GM23338 (cell line): ENCODE measurements around the gene TPSAB1. TPM values are rescaled to one million over a fixed set of nuclear protein-coding genes. Genes with fewer than 3 reads are reported as not detected.

Experiments
- polyA plus RNA-seq: library from polyadenylated mRNA; unstranded; fragments of >200 nt; fragmentation: Nextera tagmentation; extraction: Ambion mirVana; gene quantifications from 2 replicates; pipeline ENCODE4 v1.2.1, GENCODE V29; 2016
- total RNA-seq: library from RNA; depleted of rRNA; stranded (reverse); fragments of >200 nt; shearing (Covaris generic); gene quantifications from 2 replicates; pipeline ENCODE4 v1.2.3, GENCODE V29; 2014; rRNA removed

Gene TPSAB1
- total and polyA plus RNA-seq, 2 experiments from 2014 or later, result not detected

Other genes starting within 250 kb of the TPSAB1 start
- gene SSTR5, start 168.0 kb upstream of the TPSAB1 start, total RNA-seq, result 1.0 TPM in 1 of 2 replicates, not detected in the other
- 0.60 TPM in 1 of 2 replicates, not detected in the other for gene SSTR5, start 168.0 kb upstream of the TPSAB1 start, polyA plus RNA-seq
- not detected in 2 replicates for gene C1QTNF8, start 144.5 kb upstream of the TPSAB1 start, total RNA-seq
- not detected in 2 replicates for gene C1QTNF8, start 144.5 kb upstream of the TPSAB1 start, polyA plus RNA-seq
- gene CACNA1H, start 87.6 kb upstream of the TPSAB1 start, total RNA-seq, result 34.5 and 43.3 TPM in 2 replicates
- gene CACNA1H, start 87.6 kb upstream of the TPSAB1 start, polyA plus RNA-seq, result 3.5 and 3.8 TPM in 2 replicates
- not detected in 2 replicates for gene TPSG1, start 15.4 kb upstream of the TPSAB1 start, total RNA-seq
- 0.56 and 0.81 TPM in 2 replicates for gene TPSG1, start 15.4 kb upstream of the TPSAB1 start, polyA plus RNA-seq
- not detected in 2 replicates for gene TPSB2, start 10.5 kb upstream of the TPSAB1 start, total RNA-seq
- gene TPSB2, start 10.5 kb upstream of the TPSAB1 start, polyA plus RNA-seq, result 0.23 TPM in 1 of 2 replicates, not detected in the other
- 0.17 TPM in 1 of 2 replicates, not detected in the other for gene TPSD1, start 15.4 kb downstream of the TPSAB1 start, total RNA-seq
- gene TPSD1, start 15.4 kb downstream of the TPSAB1 start, polyA plus RNA-seq, result not detected in 2 replicates
- gene UBE2I, start 68.9 kb downstream of the TPSAB1 start, total RNA-seq, result 116 and 117 TPM in 2 replicates
- gene UBE2I, start 68.9 kb downstream of the TPSAB1 start, polyA plus RNA-seq, result 216 and 220 TPM in 2 replicates
- gene BAIAP3, start 92.9 kb downstream of the TPSAB1 start, total RNA-seq, result 13.0 and 23.0 TPM in 2 replicates
- 4.2 and 5.2 TPM in 2 replicates for gene BAIAP3, start 92.9 kb downstream of the TPSAB1 start, polyA plus RNA-seq
- 97.3 and 98.8 TPM in 2 replicates for gene TSR3, start 111.2 kb downstream of the TPSAB1 start, total RNA-seq
- gene TSR3, start 111.2 kb downstream of the TPSAB1 start, polyA plus RNA-seq, result 54.1 and 58.5 TPM in 2 replicates
- gene GNPTG, start 111.2 kb downstream of the TPSAB1 start, total RNA-seq, result 9.2 and 23.3 TPM in 2 replicates
- gene GNPTG, start 111.2 kb downstream of the TPSAB1 start, polyA plus RNA-seq, result 39.1 and 41.0 TPM in 2 replicates
- 24.8 and 28.7 TPM in 2 replicates for gene UNKL, start 174.0 kb downstream of the TPSAB1 start, total RNA-seq
- gene UNKL, start 174.0 kb downstream of the TPSAB1 start, polyA plus RNA-seq, result 10.8 and 16.7 TPM in 2 replicates
- 14.2 and 23.9 TPM in 2 replicates for gene UQCC4, start 180.0 kb downstream of the TPSAB1 start, total RNA-seq
- gene UQCC4, start 180.0 kb downstream of the TPSAB1 start, polyA plus RNA-seq, result 25.8 and 27.1 TPM in 2 replicates
- gene PERCC1, start 190.4 kb downstream of the TPSAB1 start, total RNA-seq, result not detected in 2 replicates
- not detected in 2 replicates for gene PERCC1, start 190.4 kb downstream of the TPSAB1 start, polyA plus RNA-seq
- not detected in 2 replicates for gene CCDC154, start 203.9 kb downstream of the TPSAB1 start, total RNA-seq
- 0.31 and 0.49 TPM in 2 replicates for gene CCDC154, start 203.9 kb downstream of the TPSAB1 start, polyA plus RNA-seq
- gene CLCN7, start 234.3 kb downstream of the TPSAB1 start, total RNA-seq, result 35.9 and 53.8 TPM in 2 replicates
- 13.8 and 17.4 TPM in 2 replicates for gene CLCN7, start 234.3 kb downstream of the TPSAB1 start, polyA plus RNA-seq
- not detected in 2 replicates for gene PTX4, start 248.2 kb downstream of the TPSAB1 start, total RNA-seq
- gene PTX4, start 248.2 kb downstream of the TPSAB1 start, polyA plus RNA-seq, result not detected in 2 replicates